ENCODE data around the gene UTS2R.

GRCh38 chr17:82324566-82325285 is 46.8 kb upstream of the UTS2R start:
- TF ChIP-seq ZNF423 (tag by site-specific recombination; IDR thresholded peaks at IDR 0.05) (no peak), CTCF (tag by site-specific recombination; IDR thresholded peaks at IDR 0.05) (no peak), ZNF274 (IDR thresholded peaks at IDR 0.05; ENCODE audit: low read length) (no peak), ZNF274 (tag by site-specific recombination; IDR thresholded peaks at IDR 0.05; ENCODE audit: borderline replicate concordance) (no peak)
